Neural cell (in vitro differentiated cells): ENCODE measurements around the gene ENSA. TPM values are rescaled to one million over a fixed set of nuclear protein-coding genes. Genes with fewer than 3 reads are reported as not detected.
"Not testable (repeated sequence)": the region's sequence is repeated elsewhere in the genome, so short reads cannot be mapped to it uniquely, and the experiment has no call there.

Source experiments
- H2AFZ ChIP-seq: fragments of 200-600, 300-800 bp; sonication (generic), shearing (Covaris generic); 2 replicates; pipeline ENCODE4 v1.6.0; 2014; ENCODE audit warnings: low read depth, mild to moderate bottlenecking, antibody characterized with exemption, low read length, moderate library complexity
- H3F3A ChIP-seq: fragments of 200-600 bp; shearing (Covaris generic); 2 replicates; pipeline ENCODE4 v1.6.1; 2016; ENCODE audit warnings: mild to moderate bottlenecking, moderate library complexity, mixed read lengths, antibody characterized with exemption, low read length; ENCODE audit not compliant: insufficient read depth, poor library complexity, severe bottlenecking
- H3K27ac ChIP-seq: fragments of 200-600, 300-800 bp; sonication (generic), shearing (Covaris generic); 2 replicates; pipeline ENCODE4 v1.5.1; 2014; ENCODE audit warnings: mild to moderate bottlenecking, low read length, moderate library complexity
- H3K27me3 ChIP-seq: fragments of 300-800, 200-600 bp; sonication (generic), shearing (Covaris generic); 2 replicates; pipeline ENCODE4 v1.6.0; 2014; ENCODE audit warnings: mild to moderate bottlenecking, low read depth, low read length, moderate library complexity; ENCODE audit not compliant: insufficient read depth
- H3K36me3 ChIP-seq: fragments of 300-800, 200-600 bp; sonication (generic), shearing (Covaris generic); 2 replicates; pipeline ENCODE4 v1.5.1; 2014; ENCODE audit warnings: mild to moderate bottlenecking, antibody characterized with exemption, low read length, moderate library complexity; ENCODE audit not compliant: insufficient read depth
- H3K4me2 ChIP-seq: fragments of 300-800, 200-600 bp; sonication (generic), shearing (Covaris generic); 2 replicates; pipeline ENCODE4 v1.6.0; 2014; ENCODE audit warnings: mild to moderate bottlenecking, low read length
- H3K4me3 ChIP-seq: fragments of 300-800, 200-600 bp; sonication (generic), shearing (Covaris generic); 2 replicates; pipeline ENCODE4 v1.5.1; 2014; ENCODE audit warnings: mild to moderate bottlenecking, low read length, moderate library complexity
- H3K79me2 ChIP-seq: fragments of 200-600 bp; shearing (Covaris generic); replicated peaks from 2 replicates; pipeline ENCODE4 v1.6.0; 2014; ENCODE audit warnings: mild to moderate bottlenecking, low read length, moderate library complexity; ENCODE audit not compliant: insufficient read depth
- H3K9ac ChIP-seq: fragments of 300-800, 200-600 bp; sonication (generic), shearing (Covaris generic); 2 replicates; pipeline ENCODE4 v1.6.1; 2016; ENCODE audit warnings: mild to moderate bottlenecking, low read length, mixed read lengths
- H3K9me2 ChIP-seq: fragments of 200-600 bp; shearing (Covaris generic); 2 replicates; pipeline ENCODE4 v1.6.1; 2016; ENCODE audit warnings: mild to moderate bottlenecking, low read length, mixed read lengths; ENCODE audit not compliant: insufficient read depth
- H3K9me3 ChIP-seq: fragments of 200-600, 300-800 bp; sonication (generic), shearing (Covaris generic); 2 replicates; pipeline ENCODE4 v1.6.1; 2016; ENCODE audit warnings: mild to moderate bottlenecking, mixed run types, low read length, moderate library complexity, mixed read lengths
- H4K20me1 ChIP-seq: fragments of 200-600 bp; shearing (Covaris generic); 2 replicates; pipeline ENCODE4 v1.6.1; 2016; ENCODE audit warnings: mild to moderate bottlenecking, mixed run types; ENCODE audit not compliant: insufficient read depth
- EP300 ChIP-seq: fragments of 450-650 bp; conservative IDR thresholded peaks from 2 replicates; pipeline ENCODE4 v1.6.1; 2014; ENCODE audit warnings: antibody characterized with exemption, mild to moderate bottlenecking, moderate library complexity; ENCODE audit not compliant: poor library complexity, severe bottlenecking
- EZH2 ChIP-seq: fragments of 200-600, 300-800 bp; shearing (Covaris generic), sonication (generic); IDR thresholded peaks from 2 replicates; pipeline ENCODE4 v1.6.1; 2014; ENCODE audit warnings: antibody characterized with exemption, low read length, borderline replicate concordance, mild to moderate bottlenecking; ENCODE audit not compliant: insufficient read depth, poor library complexity, severe bottlenecking
- MXI1 ChIP-seq: fragments of 450-650 bp; conservative IDR thresholded peaks from 2 replicates; pipeline ENCODE4 v1.6.1; 2014; ENCODE audit warnings: antibody characterized with exemption, mild to moderate bottlenecking; ENCODE audit not compliant: poor library complexity, severe bottlenecking
- POLR2AphosphoS5 ChIP-seq: IDR thresholded peaks from 2 replicates; pipeline ENCODE4 v1.6.1; 2012
- RAD21 ChIP-seq: fragments of 450-650 bp; conservative IDR thresholded peaks from 2 replicates; pipeline ENCODE4 v1.6.1; 2014; ENCODE audit warnings: antibody characterized with exemption, mild to moderate bottlenecking, moderate library complexity
- SMC3 ChIP-seq: fragments of 450-650 bp; conservative IDR thresholded peaks from 2 replicates; pipeline ENCODE4 v1.6.1; 2014; ENCODE audit warnings: antibody characterized with exemption, mild to moderate bottlenecking, moderate library complexity; ENCODE audit not compliant: poor library complexity
- TAF1 ChIP-seq: IDR thresholded peaks from 2 replicates; pipeline ENCODE4 v1.6.1; 2012; ENCODE audit warnings: low read depth
- polyA plus RNA-seq: library from polyadenylated mRNA; depleted of rRNA; stranded (reverse); fragments of >200 nt; gene quantifications from 2 replicates; pipeline ENCODE4 v1.2.3, GENCODE V29; 2014
- TF ChIP-seq, protein P1 (sequence below): IDR thresholded peaks from 2 replicates; pipeline ENCODE4 v1.6.1; 2012; ENCODE audit warnings: borderline replicate concordance

The ENSA gene
- polyA plus RNA-seq, 1 donor from 2014 or later: 230 TPM

GRCh38 chr1:150596095-150596892 is 33.1 kb downstream of the ENSA start:
- Histone ChIP-seq H3K4me3 (no peak overlapping the region), H4K20me1 (no peaks in the 10 kb centered on the region), H3K27ac (no peak overlapping the region), H3K9me2 (no peaks in the 10 kb centered on the region), H3K27me3 (no peaks in the 10 kb centered on the region), H3K9ac (no peak overlapping the region), H3K79me2 (no peaks in the 10 kb centered on the region), H3K4me2 (no peak overlapping the region), H3K9me3 (no peaks in the 10 kb centered on the region), H3F3A (no peaks in the 10 kb centered on the region), H2AFZ (no peak overlapping the region), H3K36me3 (no peaks in the 10 kb centered on the region)
- TF ChIP-seq POLR2AphosphoS5: no peak
- no peak for TF ChIP-seq MXI1
- no peak for TF ChIP-seq RAD21
- TF ChIP-seq EP300: no peak
- TF ChIP-seq SMC3: no peak

DNA sequence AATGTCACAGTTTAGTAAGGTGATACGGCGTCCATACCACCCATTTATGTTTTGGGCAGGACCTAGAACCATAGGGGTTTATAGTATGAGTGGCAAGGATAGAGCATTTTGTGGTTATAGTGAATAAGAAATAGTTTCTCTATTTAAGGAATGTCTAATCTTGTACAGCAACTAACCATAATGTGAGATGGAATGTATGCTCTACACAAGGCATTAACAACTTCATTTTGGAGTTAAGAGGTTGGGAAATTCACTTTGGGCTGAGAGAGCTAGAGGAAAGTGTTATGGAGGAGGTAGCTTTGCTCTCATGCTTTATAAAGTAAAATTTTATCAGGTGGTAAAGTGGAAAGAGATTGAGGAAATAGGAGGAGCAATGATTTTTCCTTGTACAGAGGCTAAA is 47.0 kb downstream of the ENSA start:
- TF ChIP-seq POLR2AphosphoS5 (no peak), EP300 (no peak), RAD21 (no peak), TAF1 (no peak), MXI1 (no peak), EZH2 (no peak)
- TF ChIP-seq, protein P1, sequence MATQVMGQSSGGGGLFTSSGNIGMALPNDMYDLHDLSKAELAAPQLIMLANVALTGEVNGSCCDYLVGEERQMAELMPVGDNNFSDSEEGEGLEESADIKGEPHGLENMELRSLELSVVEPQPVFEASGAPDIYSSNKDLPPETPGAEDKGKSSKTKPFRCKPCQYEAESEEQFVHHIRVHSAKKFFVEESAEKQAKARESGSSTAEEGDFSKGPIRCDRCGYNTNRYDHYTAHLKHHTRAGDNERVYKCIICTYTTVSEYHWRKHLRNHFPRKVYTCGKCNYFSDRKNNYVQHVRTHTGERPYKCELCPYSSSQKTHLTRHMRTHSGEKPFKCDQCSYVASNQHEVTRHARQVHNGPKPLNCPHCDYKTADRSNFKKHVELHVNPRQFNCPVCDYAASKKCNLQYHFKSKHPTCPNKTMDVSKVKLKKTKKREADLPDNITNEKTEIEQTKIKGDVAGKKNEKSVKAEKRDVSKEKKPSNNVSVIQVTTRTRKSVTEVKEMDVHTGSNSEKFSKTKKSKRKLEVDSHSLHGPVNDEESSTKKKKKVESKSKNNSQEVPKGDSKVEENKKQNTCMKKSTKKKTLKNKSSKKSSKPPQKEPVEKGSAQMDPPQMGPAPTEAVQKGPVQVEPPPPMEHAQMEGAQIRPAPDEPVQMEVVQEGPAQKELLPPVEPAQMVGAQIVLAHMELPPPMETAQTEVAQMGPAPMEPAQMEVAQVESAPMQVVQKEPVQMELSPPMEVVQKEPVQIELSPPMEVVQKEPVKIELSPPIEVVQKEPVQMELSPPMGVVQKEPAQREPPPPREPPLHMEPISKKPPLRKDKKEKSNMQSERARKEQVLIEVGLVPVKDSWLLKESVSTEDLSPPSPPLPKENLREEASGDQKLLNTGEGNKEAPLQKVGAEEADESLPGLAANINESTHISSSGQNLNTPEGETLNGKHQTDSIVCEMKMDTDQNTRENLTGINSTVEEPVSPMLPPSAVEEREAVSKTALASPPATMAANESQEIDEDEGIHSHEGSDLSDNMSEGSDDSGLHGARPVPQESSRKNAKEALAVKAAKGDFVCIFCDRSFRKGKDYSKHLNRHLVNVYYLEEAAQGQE: no peak
- Histone ChIP-seq H3K27ac (no peak overlapping the region), H3K27me3 (no peaks in the 10 kb centered on the region), H3K9ac (no peak overlapping the region), H3K9me2 (no peaks in the 10 kb centered on the region), H3K4me2 (no peak overlapping the region), H3K9me3 (no peaks in the 10 kb centered on the region), H3K36me3 (no peaks in the 10 kb centered on the region), H2AFZ (no peak overlapping the region), H3K79me2 (peaks cover 16% of the 10 kb centered on the region), H4K20me1 (no peaks in the 10 kb centered on the region), H3F3A (peaks cover 5% of the 10 kb centered on the region), H3K4me3 (no peak overlapping the region)

DNA sequence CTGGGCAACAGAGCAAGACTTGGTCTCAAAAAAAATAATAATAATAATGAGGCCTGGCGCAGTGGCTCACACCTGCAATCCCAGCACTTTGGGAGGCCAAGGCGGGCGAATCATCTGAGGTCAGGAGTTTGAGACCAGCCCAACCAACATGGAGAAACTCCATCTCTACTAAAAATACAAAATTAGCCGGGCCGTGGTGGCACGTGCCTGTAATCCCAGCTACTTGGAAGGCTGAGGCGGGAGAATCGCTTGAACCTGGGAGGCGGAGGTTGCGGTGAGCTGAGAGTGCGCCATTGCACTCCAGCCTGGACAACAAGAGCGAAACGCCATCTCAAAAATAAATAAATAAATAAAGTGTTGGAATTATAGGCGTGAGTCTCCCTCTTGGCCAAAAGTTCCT is 47.5 kb downstream of the ENSA start:
- not testable (repeated sequence) for H3K9me2 ChIP-seq, H3K9ac ChIP-seq, H3K36me3 ChIP-seq, H3K27me3 ChIP-seq, H3K9me3 ChIP-seq, H3K27ac ChIP-seq, H3K4me3 ChIP-seq, H3F3A ChIP-seq, H4K20me1 ChIP-seq, H2AFZ ChIP-seq, H3K4me2 ChIP-seq
- H3K79me2 ChIP-seq: peaks cover 20% of the 10 kb centered on the region

GRCh38 chr1:150581437-150581836 is 48.0 kb downstream of the ENSA start:
- not testable (repeated sequence) for H3K4me2 ChIP-seq, H3K9ac ChIP-seq, H3K36me3 ChIP-seq, H2AFZ ChIP-seq, H3K9me2 ChIP-seq, H3K4me3 ChIP-seq, H3K27me3 ChIP-seq, H4K20me1 ChIP-seq, H3F3A ChIP-seq, H3K9me3 ChIP-seq, H3K27ac ChIP-seq
- peaks cover 25% of the 10 kb centered on the region for H3K79me2 ChIP-seq

GRCh38 chr1:150580966-150581365 is 48.4 kb downstream of the ENSA start:
- H3K36me3 ChIP-seq, H3K27ac ChIP-seq, H3K9me2 ChIP-seq, H2AFZ ChIP-seq, H3K27me3 ChIP-seq, H3K9me3 ChIP-seq, H3K4me2 ChIP-seq, H3K4me3 ChIP-seq, H3F3A ChIP-seq, H3K9ac ChIP-seq: not testable (repeated sequence)
- Histone ChIP-seq H3K79me2 (peaks cover 30% of the 10 kb centered on the region), H4K20me1 (peaks cover 13% of the 10 kb centered on the region)
